SH-SY5Y (cell line): ENCODE measurements around the gene ADGRL3.

Experiments used
- GATA2 ChIP-seq: IDR thresholded peaks from 2 replicates; pipeline ENCODE4 v1.6.1; 2011; ENCODE audit warnings: mild to moderate bottlenecking, low read depth, low read length
- GATA3 ChIP-seq: IDR thresholded peaks from 2 replicates; pipeline ENCODE4 v1.6.1; 2011; ENCODE audit warnings: low read depth, mild to moderate bottlenecking, low read length, moderate library complexity

ADGRL3 gene

DNA sequence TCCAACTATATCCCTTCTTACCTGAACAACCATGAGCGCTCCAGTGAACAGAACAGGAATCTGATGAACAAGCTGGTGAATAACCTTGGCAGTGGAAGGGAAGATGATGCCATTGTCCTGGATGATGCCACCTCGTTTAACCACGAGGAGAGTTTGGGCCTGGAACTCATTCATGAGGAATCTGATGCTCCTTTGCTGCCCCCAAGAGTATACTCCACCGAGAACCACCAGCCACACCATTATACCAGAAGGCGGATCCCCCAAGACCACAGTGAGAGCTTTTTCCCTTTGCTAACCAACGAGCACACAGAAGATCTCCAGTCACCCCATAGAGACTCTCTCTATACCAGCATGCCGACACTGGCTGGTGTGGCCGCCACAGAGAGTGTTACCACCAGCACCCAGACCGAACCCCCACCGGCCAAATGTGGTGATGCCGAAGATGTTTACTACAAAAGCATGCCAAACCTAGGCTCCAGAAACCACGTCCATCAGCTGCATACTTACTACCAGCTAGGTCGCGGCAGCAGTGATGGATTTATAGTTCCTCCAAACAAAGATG is 870.2 kb downstream of the ADGRL3 start:
- TF ChIP-seq GATA2 = no peak
- TF ChIP-seq GATA3 = no peak

- no peak for TF ChIP-seq GATA3
- TF ChIP-seq GATA2 = no peak
Observed at GRCh38 chr4:62075089-62075488, 875.0 kb downstream of the ADGRL3 start.

DNA sequence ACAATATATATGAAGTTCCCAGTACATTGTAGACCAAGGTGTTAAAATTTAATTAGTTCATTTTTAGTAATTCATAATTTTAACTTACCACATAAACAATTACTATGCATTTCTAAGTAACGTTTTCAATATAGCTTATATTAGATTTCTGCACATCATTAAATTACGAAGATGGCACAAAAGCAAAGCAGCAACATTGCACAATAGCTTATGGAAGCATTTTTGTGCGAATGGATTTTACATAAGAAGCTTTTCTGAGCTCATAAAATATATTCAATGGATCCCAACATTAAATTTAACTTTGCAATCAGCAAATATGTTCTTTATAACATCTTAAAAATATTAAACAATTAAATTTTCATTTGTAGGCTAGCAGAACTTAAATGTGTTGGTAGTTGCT is 875.4 kb downstream of the ADGRL3 start:
- no peak for TF ChIP-seq GATA3
- no peak for TF ChIP-seq GATA2

GRCh38 chr4:62077406-62077805 is 877.3 kb downstream of the ADGRL3 start:
- TF ChIP-seq GATA3 = no peak
- TF ChIP-seq GATA2 = no peak

DNA sequence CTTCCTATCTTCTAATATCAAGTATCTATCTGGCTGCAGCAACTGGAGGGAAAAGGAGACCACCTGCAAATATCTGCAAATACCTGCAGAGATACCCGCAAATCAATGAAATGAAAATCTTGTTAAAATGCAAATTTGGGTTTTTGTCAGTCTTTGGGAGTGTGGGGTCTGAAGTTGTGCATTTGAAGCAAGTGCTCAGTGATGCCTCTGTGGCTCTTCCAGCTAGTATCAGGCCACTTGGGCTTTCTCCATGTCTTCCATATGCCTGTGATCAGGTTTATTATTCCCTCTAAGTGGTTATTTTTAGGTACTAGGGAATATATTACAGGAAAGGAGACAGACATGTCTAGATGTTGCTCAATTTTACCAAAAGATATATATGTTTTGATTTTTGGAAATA is 880.3 kb downstream of the ADGRL3 start:
- TF ChIP-seq GATA3 (no peak), GATA2 (no peak)

- TF ChIP-seq GATA2 (no peak), GATA3 (no peak)
Observed at GRCh38 chr4:62087706-62088105, 887.6 kb downstream of the ADGRL3 start.

GRCh38 chr4:62093735-62094134 is 893.6 kb downstream of the ADGRL3 start:
- TF ChIP-seq GATA3 = no peak
- no peak for TF ChIP-seq GATA2

DNA sequence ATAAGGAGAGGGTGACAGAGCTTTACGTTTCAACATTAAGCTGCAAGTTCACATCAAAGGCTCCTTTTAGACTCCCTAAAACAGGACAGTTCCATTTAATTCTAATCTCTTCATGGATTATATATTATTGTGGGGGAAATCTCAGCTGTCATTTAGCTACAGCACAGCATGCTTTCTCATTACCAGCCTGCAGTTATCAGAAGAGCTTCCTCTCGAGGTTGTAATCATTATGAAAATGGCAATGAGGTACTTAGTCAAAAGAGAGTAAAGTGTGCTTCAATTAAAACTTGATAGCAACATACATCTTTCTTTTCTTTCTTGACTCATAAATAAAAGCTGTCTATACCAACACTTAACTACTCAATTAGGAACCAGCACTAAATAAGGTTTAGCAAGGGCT is 896.8 kb downstream of the ADGRL3 start:
- TF ChIP-seq GATA2 (no peak), GATA3 (no peak)

DNA sequence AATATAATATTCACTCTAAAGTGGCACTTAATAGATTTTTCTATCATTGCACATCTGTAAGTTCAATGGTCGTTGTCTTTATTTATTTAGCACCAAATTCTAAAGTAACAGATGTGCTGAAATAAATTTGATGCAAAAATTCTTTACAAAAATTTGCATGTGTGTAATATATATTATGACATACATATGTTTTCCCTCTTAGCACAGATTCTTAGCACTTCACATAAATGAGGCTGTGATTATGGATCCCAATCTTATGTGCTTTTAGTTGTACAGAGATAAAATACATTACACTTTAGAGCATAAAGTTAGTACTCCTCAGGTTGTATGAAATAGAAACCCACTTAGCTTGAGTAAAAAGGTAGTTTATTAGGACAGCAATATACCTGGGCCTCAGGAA is 915.1 kb downstream of the ADGRL3 start:
- TF ChIP-seq GATA3 = no peak
- no peak for TF ChIP-seq GATA2

- no peak for TF ChIP-seq GATA2
- no peak for TF ChIP-seq GATA3
Observed at GRCh38 chr4:62117886-62118285, 917.8 kb downstream of the ADGRL3 start.

DNA sequence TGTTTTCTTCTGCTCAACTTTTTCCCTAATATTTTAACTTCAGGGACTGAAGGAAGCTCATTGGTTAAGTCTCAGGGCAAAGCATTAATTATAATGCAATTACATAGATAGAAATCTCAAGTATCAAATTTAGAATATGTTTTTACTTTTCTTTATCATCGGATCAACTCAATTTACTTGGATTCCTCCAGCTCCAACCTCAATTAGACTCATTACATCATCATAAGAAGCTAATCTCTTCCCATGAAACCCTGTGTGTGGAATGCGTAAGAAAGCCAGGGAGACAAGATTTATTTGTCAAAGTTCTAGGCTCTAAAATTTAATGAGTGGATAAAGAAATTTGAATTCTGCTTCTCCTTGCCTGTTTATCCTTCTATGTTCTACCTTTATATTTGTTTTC is 918.4 kb downstream of the ADGRL3 start:
- no peak for TF ChIP-seq GATA2
- TF ChIP-seq GATA3 = 0 out of 2 replicates have a peak, but pooled peaks have one; percentile 19

DNA sequence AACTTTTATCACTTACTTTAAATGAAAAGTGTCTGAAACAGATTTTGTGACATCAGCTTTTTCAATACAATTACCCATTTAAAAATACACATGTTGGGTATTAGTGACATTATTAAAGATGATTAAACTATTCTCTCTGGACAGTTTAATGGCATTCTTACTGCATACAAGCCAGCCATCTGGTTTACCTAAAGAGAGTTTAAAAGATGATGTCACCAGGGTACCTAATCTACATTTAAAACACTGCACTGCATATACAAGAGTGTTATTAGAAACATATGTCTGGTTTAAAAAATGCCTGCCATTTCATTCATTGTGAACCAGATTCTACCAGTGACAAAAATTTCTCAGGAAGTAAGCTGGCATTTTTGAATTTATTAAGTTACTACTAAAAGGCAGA is 919.1 kb downstream of the ADGRL3 start:
- TF ChIP-seq GATA3 (no peak), GATA2 (no peak)

GRCh38 chr4:62126064-62126732 is 926.1 kb downstream of the ADGRL3 start:
- TF ChIP-seq GATA2 (no peak), GATA3 (no peak)
